ENCODE data around the gene LDB3. TPM values are rescaled to one million over a fixed set of nuclear protein-coding genes. Genes with fewer than 3 reads are reported as not detected.

LDB3 gene
- total RNA-seq, 1 donor from 2014 or later: 0.46 TPM

GRCh38 chr10:86685416-86685815, 17.1 kb downstream of the LDB3 start:
- Mint-ChIP-seq H3K9me3 (ENCODE audit: unreplicated experiment) (no peaks in the 10 kb centered on the region), H3K27ac (ENCODE audit: unreplicated experiment) (no peak overlapping the region), H3K4me3 (ENCODE audit: unreplicated experiment) (no peak overlapping the region), H3K36me3 (ENCODE audit: unreplicated experiment) (no peaks in the 10 kb centered on the region), H3K27me3 (ENCODE audit: unreplicated experiment) (no peaks in the 10 kb centered on the region), H3K4me1 (ENCODE audit: unreplicated experiment) (peaks cover 53% of the 10 kb centered on the region)
- no peak for DNase-seq (ENCODE audit: extremely low spot score, unreplicated experiment)
- no peak for TF ChIP-seq CTCF (IDR thresholded peaks at IDR 0.05)

GRCh38 chr10:86685893-86686632, 17.8 kb downstream of the LDB3 start:
- DNase-seq (ENCODE audit: extremely low spot score, unreplicated experiment): no peak
- TF ChIP-seq CTCF (IDR thresholded peaks at IDR 0.05): no peak
- Mint-ChIP-seq H3K9me3 (ENCODE audit: unreplicated experiment) (no peaks in the 10 kb centered on the region), H3K27me3 (ENCODE audit: unreplicated experiment) (no peaks in the 10 kb centered on the region), H3K36me3 (ENCODE audit: unreplicated experiment) (no peaks in the 10 kb centered on the region), H3K27ac (ENCODE audit: unreplicated experiment) (no peak overlapping the region), H3K4me1 (ENCODE audit: unreplicated experiment) (peaks cover 57% of the 10 kb centered on the region), H3K4me3 (ENCODE audit: unreplicated experiment) (no peak overlapping the region)

GRCh38 chr10:86686972-86687371, 18.7 kb downstream of the LDB3 start:
- Mint-ChIP-seq H3K27ac (ENCODE audit: unreplicated experiment) (no peak overlapping the region), H3K9me3 (ENCODE audit: unreplicated experiment) (no peaks in the 10 kb centered on the region), H3K27me3 (ENCODE audit: unreplicated experiment) (no peaks in the 10 kb centered on the region), H3K4me1 (ENCODE audit: unreplicated experiment) (peaks cover 57% of the 10 kb centered on the region), H3K36me3 (ENCODE audit: unreplicated experiment) (no peaks in the 10 kb centered on the region), H3K4me3 (ENCODE audit: unreplicated experiment) (no peak overlapping the region)
- no peak for TF ChIP-seq CTCF (IDR thresholded peaks at IDR 0.05)
- DNase-seq (ENCODE audit: extremely low spot score, unreplicated experiment): no peak

- no peak for TF ChIP-seq CTCF (IDR thresholded peaks at IDR 0.05)
- no peaks in the 10 kb centered on the region for H3K27me3 Mint-ChIP-seq (ENCODE audit: unreplicated experiment)
- H3K4me3 Mint-ChIP-seq (ENCODE audit: unreplicated experiment): no peak overlapping the region
- H3K9me3 Mint-ChIP-seq (ENCODE audit: unreplicated experiment): no peaks in the 10 kb centered on the region
- peaks cover 58% of the 10 kb centered on the region for H3K4me1 Mint-ChIP-seq (ENCODE audit: unreplicated experiment)
- DNase-seq (ENCODE audit: extremely low spot score, unreplicated experiment): no peak
- H3K36me3 Mint-ChIP-seq (ENCODE audit: unreplicated experiment): no peaks in the 10 kb centered on the region
- H3K27ac Mint-ChIP-seq (ENCODE audit: unreplicated experiment): peak overlapping the region; percentile 56
Observed at GRCh38 chr10:86687750-86688149, 19.4 kb downstream of the LDB3 start.

- no peaks in the 10 kb centered on the region for H3K9me3 Mint-ChIP-seq (ENCODE audit: unreplicated experiment)
- H3K4me1 Mint-ChIP-seq (ENCODE audit: unreplicated experiment): peaks cover 63% of the 10 kb centered on the region
- H3K36me3 Mint-ChIP-seq (ENCODE audit: unreplicated experiment): no peaks in the 10 kb centered on the region
- peak overlapping the region; percentile 56 for H3K27ac Mint-ChIP-seq (ENCODE audit: unreplicated experiment)
- peak; percentile 83 for TF ChIP-seq CTCF (IDR thresholded peaks at IDR 0.05)
- no peak overlapping the region for H3K4me3 Mint-ChIP-seq (ENCODE audit: unreplicated experiment)
- no peaks in the 10 kb centered on the region for H3K27me3 Mint-ChIP-seq (ENCODE audit: unreplicated experiment)
- no peak for DNase-seq (ENCODE audit: extremely low spot score, unreplicated experiment)
Observed at GRCh38 chr10:86688398-86688921, 20.1 kb downstream of the LDB3 start.

Data from osteocyte (in vitro differentiated cells).